GM23338 (cell line): ENCODE data around the gene CDKN1C. TPM values are rescaled to one million over a fixed set of nuclear protein-coding genes. Genes with fewer than 3 reads are reported as not detected.

Source experiments
- ATAC-seq: fragments of 200-7000 bp; cut with Tn5 transposase; 3 replicates; pipeline ENCODE4 v1.9.1; 2020
- DNase-seq: peaks from one replicate; pipeline ENCODE4 v3.0.0-alpha.2; 2015; ENCODE audit warnings: low spot score
- H2AFZ ChIP-seq: fragments of 200-600 bp; sonication (generic); 2 replicates; pipeline ENCODE4 v1.8.0; 2016; ENCODE audit warnings: antibody characterized with exemption, mild to moderate bottlenecking, moderate library complexity
- H3F3A ChIP-seq: fragments of 200-600 bp; sonication (generic); replicated peaks from 2 replicates; pipeline ENCODE4 v1.8.0; 2017; ENCODE audit warnings: antibody characterized with exemption, mixed run types, low read depth
- H3K27ac ChIP-seq: fragments of 200-600 bp; sonication (generic); 2 replicates; pipeline ENCODE4 v1.6.1; 2016; ENCODE audit warnings: low read depth
- H3K27me3 ChIP-seq: fragments of 200-600 bp; sonication (generic); 2 replicates; pipeline ENCODE4 v1.8.0; 2016; ENCODE audit warnings: mild to moderate bottlenecking, mixed run types, moderate library complexity; ENCODE audit not compliant: insufficient read depth
- H3K36me3 ChIP-seq: fragments of 200-600 bp; sonication (generic); 2 replicates; pipeline ENCODE4 v1.8.0; 2016; ENCODE audit warnings: mild to moderate bottlenecking; ENCODE audit not compliant: insufficient read depth
- H3K4me1 ChIP-seq: fragments of 200-600 bp; sonication (generic); 2 replicates; pipeline ENCODE4 v1.8.0; 2016; ENCODE audit warnings: mild to moderate bottlenecking, moderate library complexity; ENCODE audit not compliant: insufficient read depth
- H3K4me2 ChIP-seq: fragments of 200-600 bp; sonication (generic); 2 replicates; pipeline ENCODE4 v1.7.1; 2017; ENCODE audit warnings: mixed run types
- H3K4me3 ChIP-seq: fragments of 200-600 bp; sonication (generic); 2 replicates; pipeline ENCODE4 v1.6.1; 2016; ENCODE audit warnings: mixed run types
- H3K79me2 ChIP-seq: fragments of 200-600 bp; sonication (generic); replicated peaks from 2 replicates; pipeline ENCODE4 v1.8.0; 2017; ENCODE audit warnings: mild to moderate bottlenecking; ENCODE audit not compliant: insufficient read depth
- H3K9me2 ChIP-seq: fragments of 200-600 bp; sonication (generic); 2 replicates; pipeline ENCODE4 v1.8.0; 2017; ENCODE audit not compliant: insufficient read depth
- H4K20me1 ChIP-seq: fragments of 200-600 bp; sonication (generic); replicated peaks from 2 replicates; pipeline ENCODE4 v1.8.0; 2017; ENCODE audit warnings: mild to moderate bottlenecking; ENCODE audit not compliant: insufficient read depth
- H3K27ac Mint-ChIP-seq: 2 replicates; pipeline ENCODE4 v1.8.0; 2020; ENCODE audit warnings: inconsistent platforms, mild to moderate bottlenecking, moderate library complexity, mixed read lengths
- H3K27me3 Mint-ChIP-seq: 3 replicates; pipeline ENCODE4 v1.8.0; 2022; ENCODE audit warnings: low read depth, mild to moderate bottlenecking, moderate library complexity, mixed read lengths, inconsistent platforms; ENCODE audit not compliant: insufficient read depth, poor library complexity
- H3K36me3 Mint-ChIP-seq: 3 replicates; pipeline ENCODE4 v1.8.0; 2021; ENCODE audit warnings: low read depth, mild to moderate bottlenecking, inconsistent platforms, moderate library complexity, mixed read lengths
- H3K4me1 Mint-ChIP-seq: 3 replicates; pipeline ENCODE4 v1.8.0; 2020; ENCODE audit warnings: mild to moderate bottlenecking, inconsistent platforms, mixed read lengths
- H3K4me3 Mint-ChIP-seq: 3 replicates; pipeline ENCODE4 v1.8.0; 2021; ENCODE audit warnings: moderate library complexity, mild to moderate bottlenecking, inconsistent platforms, mixed read lengths
- H3K9me3 Mint-ChIP-seq: 3 replicates; pipeline ENCODE4 v1.8.0; 2020; ENCODE audit warnings: moderate library complexity, mild to moderate bottlenecking, inconsistent platforms, mixed read lengths
- CTCF ChIP-seq, 2 experiments: fragments of 200-600 bp in 1 of 2; sonication (generic) in 1 of 2; conservative IDR thresholded peaks; 2 replicates each; pipeline versions ENCODE4 v1.5.1 to v1.6.1; 2016 to 2017; ENCODE audit warnings: antibody characterized with exemption in 2 of 2, low read depth in 2 of 2, mild to moderate bottlenecking in 2 of 2, moderate library complexity in 1 of 2
- NANOG ChIP-seq: IDR thresholded peaks from 2 replicates; pipeline ENCODE4 v1.6.1; 2016; ENCODE audit warnings: antibody characterized with exemption, borderline replicate concordance
- REST ChIP-seq: IDR thresholded peaks from one replicate; pipeline ENCODE4 v1.6.1; 2018; ENCODE audit warnings: antibody characterized with exemption; ENCODE audit not compliant: unreplicated experiment
- ZNF462 ChIP-seq: fragments of 250-450 bp; sonication (Bioruptor Pico); IDR thresholded peaks from 2 replicates; pipeline ENCODE4 v1.5.0; 2020; ENCODE audit warnings: mild to moderate bottlenecking, moderate library complexity
- polyA plus RNA-seq: library from polyadenylated mRNA; unstranded; fragments of >200 nt; fragmentation: Nextera tagmentation; extraction: Ambion mirVana; gene quantifications from 2 replicates; pipeline ENCODE4 v1.2.1, GENCODE V29; 2016
- total RNA-seq: library from RNA; depleted of rRNA; stranded (reverse); fragments of >200 nt; shearing (Covaris generic); gene quantifications from 2 replicates; pipeline ENCODE4 v1.2.3, GENCODE V29; 2014

Gene CDKN1C
- total and polyA plus RNA-seq, 2 experiments from 2014 or later, result 19.3 to 23.5 TPM

GRCh38 chr11:2878782-2879181 is 6.8 kb downstream of the CDKN1C start:
- peaks cover 48% of the 10 kb centered on the region for H3K27me3 Mint-ChIP-seq
- Histone ChIP-seq H3K4me2 (no peak overlapping the region), H3K27ac (no peak overlapping the region), H3K9me2 (no peaks in the 10 kb centered on the region), H3K36me3 (no peaks in the 10 kb centered on the region), H3K4me3 (no peak overlapping the region), H2AFZ (no peak overlapping the region), H3K4me1 (peaks cover 17% of the 10 kb centered on the region), H3F3A (no peaks in the 10 kb centered on the region; the same call in 1 of the 2 replicates), H3K79me2 (no peaks in the 10 kb centered on the region), H4K20me1 (peaks cover 5% of the 10 kb centered on the region; the same call in 1 of the 2 replicates), H3K27me3 (peaks cover 80% of the 10 kb centered on the region)
- H3K4me3 Mint-ChIP-seq, result no peak overlapping the region
- H3K27ac Mint-ChIP-seq, result no peak overlapping the region
- peaks cover 20% of the 10 kb centered on the region for H3K9me3 Mint-ChIP-seq
- no peak for DNase-seq
- peaks cover 11% of the 10 kb centered on the region for H3K36me3 Mint-ChIP-seq
- ATAC-seq, result no peak
- peaks cover 13% of the 10 kb centered on the region for H3K4me1 Mint-ChIP-seq
- TF ChIP-seq CTCF (conservative IDR thresholded peaks at IDR 0.05; ENCODE audit: low read depth in 2 of 2) (no peak), REST (no peak), NANOG (no peak), ZNF462 (no peak)
